ENCODE results near the gene ESR2.
"Not testable (repeated sequence)": the region's sequence is repeated elsewhere in the genome, so short reads cannot be mapped to it uniquely, and the experiment has no call there.

Gene ESR2

GRCh38 chr14:64069634-64070359 lies 224.4 kb downstream of the ESR2 start:
- DNase-seq, result no peak

DNA sequence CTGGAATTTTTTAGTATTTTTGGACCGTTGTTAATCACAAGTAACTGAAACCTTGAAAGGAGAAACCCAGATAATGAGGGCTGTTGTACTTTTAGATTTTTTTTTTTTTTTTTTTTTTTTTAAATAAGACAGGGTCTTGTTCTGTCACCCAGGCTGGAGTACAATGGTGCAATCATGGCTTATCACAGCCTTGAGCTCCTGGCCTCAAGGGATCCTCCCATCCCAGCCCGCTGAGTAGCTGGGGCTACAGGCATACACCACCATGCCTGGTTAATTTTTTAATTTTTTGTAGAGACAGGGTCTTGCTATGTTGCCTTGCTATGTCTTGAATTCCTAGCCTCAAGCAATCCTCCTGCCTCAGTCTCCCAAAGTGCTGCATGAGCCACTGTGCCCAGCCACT lies 229.7 kb downstream of the ESR2 start:
- DNase-seq, result no peak

DNA sequence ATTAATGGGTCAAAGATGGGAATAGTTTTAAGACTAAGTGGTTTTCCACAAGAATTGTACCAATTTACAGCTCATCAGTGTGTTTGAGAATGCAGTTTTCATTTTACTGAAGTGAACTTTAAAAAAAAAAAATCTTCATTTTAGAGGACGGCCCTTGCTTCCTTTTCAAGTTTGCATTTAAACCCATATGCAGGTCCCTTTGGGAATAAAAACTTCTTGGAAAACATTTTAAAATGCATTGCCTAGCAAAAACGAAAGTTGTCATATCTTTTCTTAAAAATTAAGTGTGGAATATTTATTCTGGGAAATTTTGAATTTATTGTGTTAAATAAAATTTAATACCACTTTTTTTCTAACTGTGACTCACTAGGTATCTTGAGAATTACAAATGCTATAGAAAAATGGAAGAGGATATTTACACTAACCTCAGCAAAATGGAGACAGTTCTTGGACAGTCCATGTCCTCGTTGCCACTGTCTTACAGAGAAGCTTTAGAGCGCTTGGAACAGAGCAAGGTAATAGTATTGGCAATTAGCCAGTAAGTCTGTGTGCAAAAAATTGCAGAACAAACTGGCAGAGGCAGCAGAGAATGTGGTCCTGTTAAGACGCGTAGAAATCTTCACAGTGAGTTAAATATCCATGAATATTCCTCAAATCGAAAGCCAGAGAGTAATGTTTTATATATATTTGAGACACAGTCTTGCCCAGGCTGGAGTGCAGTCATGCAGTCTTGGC lies 231.6 kb downstream of the ESR2 start:
- DNase-seq, result no peak

DNA sequence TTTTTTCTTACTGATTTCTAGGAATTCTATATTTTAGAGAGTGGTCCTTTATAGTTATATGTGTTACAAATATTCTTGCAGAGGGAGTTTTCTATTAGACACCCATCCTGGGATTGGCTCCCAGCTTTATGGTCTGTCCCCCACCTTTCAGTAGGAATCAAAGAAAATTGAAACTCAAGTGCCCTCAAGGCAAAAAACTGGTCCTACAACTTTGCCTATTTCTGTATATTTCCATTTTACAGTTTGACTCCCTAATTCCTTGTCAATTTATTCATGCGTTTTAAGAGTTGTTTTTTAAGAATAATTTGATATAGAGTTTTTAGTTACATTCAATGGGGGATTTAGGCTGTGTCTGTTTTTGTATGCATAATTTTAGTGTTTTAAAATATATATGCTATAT lies 232.5 kb downstream of the ESR2 start:
- DNase-seq, result no peak

GRCh38 chr14:64061115-64061514 lies 233.1 kb downstream of the ESR2 start:
- DNase-seq, result no peak

GRCh38 chr14:64060648-64061096 lies 233.5 kb downstream of the ESR2 start:
- DNase-seq, result peak; percentile 33

DNA sequence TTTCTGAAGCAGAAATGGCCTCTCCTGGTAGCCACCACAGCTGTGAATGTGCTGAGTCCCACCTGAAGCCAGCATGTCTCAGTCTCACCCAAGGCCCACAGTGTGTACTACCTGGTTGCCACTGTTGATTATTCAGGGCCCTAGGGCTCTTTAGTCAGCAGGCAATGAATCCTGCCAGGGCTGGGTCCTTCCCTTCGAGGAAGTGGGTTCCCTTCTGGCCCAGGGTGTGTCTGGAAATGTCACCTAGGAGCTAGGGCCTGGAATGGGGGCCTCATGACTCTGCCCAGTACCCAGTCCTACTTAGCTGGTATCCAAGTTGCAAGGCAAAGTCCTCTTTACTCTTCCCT lies 234.0 kb downstream of the ESR2 start:
- DNase-seq, result no peak

DNA sequence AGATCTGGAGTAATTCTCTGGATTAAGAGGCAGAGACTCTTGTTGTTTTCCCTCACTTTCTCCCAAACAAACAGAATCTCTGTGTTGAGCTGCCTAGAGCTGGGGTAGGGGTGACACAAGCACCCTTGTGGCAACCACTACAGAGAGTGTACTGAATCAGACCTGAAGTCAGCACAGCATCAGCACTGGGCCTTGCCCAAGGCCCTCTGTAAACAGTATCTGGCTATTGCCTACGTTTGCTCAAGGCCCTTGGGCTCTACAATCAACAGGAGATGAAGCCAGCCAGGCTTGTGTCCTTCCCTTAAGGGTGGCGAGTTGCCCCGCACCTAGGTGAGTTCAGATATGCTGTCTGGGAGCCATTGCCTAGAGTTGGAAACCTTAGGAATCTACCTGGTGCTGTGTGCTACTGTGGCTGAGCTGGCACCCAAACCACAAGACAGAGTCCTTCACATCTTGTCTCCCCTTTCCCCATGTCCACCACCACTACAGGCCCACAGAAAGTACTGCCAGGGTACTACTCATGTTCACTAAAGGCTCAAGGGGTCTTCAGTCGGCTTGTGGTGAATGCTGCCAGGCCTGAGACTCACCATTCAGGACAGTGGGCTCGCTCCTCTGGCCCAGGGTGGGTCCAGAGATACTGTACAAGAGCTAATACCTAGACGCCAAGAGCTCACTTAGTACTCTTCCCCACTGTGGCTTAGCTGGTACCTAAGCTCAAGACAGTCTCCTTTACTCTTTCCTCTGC lies 234.5 kb downstream of the ESR2 start:
- no peak for DNase-seq

DNA sequence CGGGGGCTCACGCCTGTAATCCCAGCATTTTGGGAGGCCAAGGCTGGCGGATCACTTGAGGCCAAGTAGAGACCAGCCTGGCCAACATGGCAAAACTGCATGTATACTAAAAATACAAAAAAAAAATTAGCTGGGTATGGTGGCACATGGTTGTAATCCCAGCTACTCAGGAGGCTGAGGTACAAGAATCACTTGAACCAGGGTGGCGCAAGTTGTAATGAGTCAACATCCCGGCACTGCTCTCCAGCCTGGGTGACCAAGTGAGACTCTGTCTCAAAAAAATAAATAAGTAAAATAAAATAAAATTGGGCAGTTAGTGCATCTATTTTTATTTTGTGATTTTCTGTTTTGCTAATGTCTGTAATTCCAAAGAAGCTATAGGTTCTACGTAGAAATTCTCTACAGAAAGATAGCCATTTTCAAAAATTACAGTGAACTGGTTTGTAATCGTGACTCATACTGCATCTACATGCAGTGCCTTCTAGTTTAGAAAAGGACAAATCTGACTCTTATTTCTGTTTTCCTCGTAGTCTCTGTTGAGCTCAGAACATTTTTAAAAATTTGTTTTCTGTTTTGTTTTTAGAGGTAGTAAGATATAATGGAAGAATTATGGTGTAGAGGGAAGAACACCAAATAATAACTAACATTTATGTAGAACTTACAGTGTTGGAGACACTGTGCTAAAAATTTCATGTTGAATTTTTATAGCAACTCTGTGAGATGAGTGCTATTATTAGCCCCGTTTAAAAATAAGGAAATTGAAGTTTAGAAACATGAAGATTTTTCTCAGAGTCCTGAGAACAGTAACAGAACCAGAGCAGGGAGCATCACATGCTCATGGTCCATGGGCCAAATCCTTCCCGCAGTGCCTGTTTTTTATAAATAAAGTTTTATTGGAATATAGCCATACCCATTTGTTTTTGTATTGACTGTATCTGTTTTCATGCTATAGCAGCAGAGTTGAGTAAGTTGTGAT lies 240.2 kb downstream of the ESR2 start:
- DNase-seq, result no peak

GRCh38 chr14:64049616-64050381 lies 244.4 kb downstream of the ESR2 start:
- no peak for DNase-seq

- DNase-seq, result no peak
Observed at GRCh38 chr14:64045091-64045490, 249.1 kb downstream of the ESR2 start.

DNA sequence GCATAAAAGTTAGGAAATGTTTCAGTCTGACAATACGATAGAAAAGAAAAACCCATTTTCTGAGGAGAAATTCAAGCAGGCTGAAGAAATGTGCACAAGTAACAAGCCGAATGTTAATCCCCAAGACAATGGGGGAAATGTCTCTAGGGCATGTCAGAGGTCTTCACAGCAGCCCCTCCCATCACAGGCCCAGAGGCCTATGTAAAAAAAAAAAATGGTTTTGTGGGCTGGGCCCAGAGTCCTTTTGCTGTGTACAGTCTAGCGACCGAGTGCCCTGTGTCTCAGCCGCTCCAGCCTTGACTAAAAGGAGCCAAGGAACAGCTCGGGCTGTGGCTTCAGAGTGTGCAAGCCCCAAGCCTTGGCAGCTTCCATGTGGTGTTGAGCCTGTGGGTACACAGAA lies 250.9 kb downstream of the ESR2 start:
- not testable (repeated sequence) for DNase-seq

DNA sequence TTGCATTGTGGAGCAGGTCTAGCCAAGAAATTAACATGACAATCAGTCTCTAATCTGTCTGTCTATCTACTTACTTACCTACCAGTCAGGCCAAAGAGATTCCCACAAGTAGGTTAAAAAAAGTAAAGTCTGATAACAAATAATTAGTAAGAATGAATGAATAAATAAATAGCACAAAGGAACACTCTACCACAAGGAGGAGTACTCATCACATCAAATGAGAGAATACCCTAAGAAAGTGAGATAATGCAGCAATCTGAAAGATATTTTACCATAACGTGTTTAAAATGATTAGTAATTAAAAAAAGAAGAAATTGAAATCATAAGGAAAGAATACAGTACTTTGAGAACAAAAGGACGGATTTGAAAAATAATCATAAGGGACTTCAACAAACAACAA lies 254.1 kb downstream of the ESR2 start:
- no peak for DNase-seq

DNA sequence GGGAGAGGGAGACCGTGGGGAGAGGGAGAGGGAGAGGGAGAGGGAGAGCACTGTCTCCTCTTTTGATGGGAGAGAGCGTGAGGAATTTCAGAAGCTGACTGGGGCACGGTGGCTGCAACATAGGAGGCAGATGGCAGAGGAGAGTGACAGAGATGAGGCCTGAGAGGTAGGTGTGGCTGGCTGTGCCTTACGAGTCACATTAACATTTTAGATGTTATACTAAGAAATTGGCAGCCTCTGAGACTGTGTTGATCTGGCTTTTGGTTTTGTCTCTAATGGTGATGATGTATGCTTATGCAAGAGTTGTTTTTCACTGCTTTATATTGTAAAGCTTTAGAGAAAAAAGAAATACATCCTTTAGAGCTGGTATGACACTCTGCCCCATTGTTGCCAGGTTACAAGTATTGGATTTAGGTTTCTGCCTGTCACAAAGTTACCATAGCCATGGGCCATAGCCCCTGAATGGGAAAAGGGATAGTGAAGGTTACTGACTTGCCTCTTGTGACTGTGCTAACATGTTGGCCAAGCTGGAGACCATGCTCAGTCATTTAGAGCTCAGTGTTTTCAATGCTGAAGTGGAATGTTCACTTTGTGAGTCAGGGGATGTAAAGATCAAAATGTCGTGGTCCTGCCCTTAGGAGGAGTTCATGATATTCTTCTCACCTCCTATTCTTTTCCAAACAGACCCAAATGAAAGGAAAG lies 255.2 kb downstream of the ESR2 start:
- no peak for DNase-seq

DNA sequence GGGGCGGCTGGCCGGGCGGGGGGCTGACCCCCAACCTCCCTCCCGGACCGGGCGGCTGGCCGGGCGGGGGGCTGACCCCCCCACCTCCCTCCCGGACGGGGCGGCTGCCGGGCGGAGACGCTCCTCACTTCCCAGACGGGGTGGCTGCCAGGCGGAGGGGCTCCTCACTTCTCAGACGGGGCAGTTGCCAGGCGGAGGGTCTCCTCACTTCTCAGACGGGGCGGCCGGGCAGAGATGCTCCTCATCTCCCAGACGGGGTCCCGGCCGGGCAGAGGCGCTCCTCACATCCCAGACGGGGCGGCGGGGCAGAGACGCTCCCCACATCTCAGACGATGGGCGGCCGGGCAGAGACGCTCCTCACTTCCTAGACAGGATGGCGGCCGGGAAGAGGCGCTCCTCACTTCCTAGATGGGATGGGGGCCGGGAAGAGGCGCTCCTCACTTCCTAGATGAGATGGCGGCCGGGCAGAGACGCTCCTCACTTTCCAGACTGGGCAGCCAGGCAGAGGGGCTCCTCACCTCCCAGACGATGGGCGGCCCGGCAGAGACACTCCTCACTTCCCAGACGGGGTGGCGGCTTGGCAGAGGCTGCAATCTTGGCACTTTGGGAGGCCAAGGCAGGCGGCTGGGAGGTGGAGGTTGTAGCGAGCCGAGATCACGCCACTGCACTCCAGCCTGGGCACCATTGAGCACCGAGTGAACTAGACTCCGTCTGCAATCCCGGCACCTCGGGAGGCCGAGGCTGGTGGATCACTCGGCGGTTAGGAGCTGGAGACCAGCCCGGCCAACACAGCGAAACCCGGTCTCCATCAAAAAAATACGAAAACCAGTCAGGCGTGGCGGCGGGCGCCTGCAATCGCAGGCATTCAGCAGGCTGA lies 256.1 kb downstream of the ESR2 start:
- DNase-seq, result not testable (repeated sequence)

GRCh38 chr14:64035143-64035542 lies 259.0 kb downstream of the ESR2 start:
- DNase-seq, result no peak
